ENCODE results near the gene NREP. TPM values are rescaled to one million over a fixed set of nuclear protein-coding genes. Genes with fewer than 3 reads are reported as not detected.

NREP gene
- polyA plus RNA-seq, 2 donors = 4.6 to 7.5 TPM

Other genes starting within 250 kb of the NREP start
- 1 to 10 TPM; 5.3 to 5.9 TPM for gene STARD4, start 244.7 kb downstream of the NREP start, polyA plus RNA-seq

All from esophagus (tissue), 2 donors.